Stimulated activated naive CD4-positive, alpha-beta T cell (primary cell): ENCODE data around the gene TNNT2.

Experiments
- DNase-seq, 6 experiments: peaks; one replicate each; lab custom pipeline; 2025; lab: John Stamatoyannopoulos, UW

Gene TNNT2

DNA sequence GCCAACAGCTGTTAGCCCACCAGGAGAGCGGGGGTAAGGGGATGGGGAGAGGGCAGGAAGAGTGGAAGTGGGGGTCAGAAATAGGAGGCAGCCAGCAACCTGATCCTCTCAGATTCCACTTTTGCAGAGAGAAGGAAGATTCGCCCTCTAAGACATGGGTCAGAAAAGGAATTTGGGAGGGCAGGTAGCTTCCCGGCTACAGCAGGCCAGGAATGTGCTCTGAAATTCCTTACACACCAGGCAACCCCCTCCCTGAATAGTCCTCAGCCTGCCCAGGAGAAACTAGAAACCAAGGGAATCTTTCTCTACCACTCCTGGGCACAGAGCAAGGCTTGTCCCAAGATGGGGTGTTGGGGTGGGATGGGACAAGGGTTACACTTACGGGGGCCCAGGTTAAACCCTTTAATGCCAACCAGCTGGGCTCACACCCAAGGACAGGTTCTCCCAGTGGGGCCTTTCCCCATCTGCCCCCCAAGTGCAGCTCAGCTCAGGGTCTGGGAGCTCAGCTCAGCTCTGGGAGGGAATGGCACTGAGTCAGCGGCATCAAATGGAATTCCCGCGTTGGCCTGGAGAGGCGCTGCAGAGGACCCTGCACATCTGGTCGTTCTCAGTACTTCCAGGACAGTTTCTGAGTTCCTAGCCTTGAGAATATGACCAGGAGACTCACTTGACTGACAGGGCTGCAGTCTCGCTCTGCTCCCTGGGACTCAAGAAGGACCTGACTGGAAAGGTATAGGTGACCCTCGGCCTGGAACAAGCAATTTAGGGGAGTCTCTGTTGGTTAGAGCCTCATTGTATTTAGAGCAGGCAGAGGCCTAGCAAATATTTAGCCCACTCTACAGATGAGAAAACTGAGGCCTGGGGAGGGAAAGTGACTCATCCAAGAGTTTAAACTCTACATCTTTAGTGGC is 761 bp downstream of the TNNT2 start:
- DNase-seq = no peak

GRCh38 chr1:201376107-201376463 is 1.4 kb downstream of the TNNT2 start:
- no peak for DNase-seq

DNA sequence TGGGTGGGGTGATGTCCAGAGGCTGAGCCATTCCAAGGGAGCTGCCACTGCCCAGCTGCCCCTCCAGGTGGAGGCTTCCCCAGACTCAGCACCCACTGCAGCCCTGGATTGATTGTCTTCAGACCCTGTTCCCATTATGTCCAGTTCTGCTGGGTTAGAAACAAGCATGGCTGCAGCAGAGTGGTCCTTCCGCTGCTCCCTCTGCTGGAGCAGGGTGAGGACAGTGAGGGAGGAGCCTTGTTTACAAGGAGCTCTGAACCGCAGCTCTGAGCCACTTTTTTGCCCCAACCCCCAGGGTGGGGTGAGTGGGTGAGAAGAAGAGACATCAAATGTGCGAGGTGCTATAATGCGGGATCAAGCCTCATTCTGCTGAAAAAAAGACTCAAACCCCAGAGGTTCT is 2.3 kb downstream of the TNNT2 start:
- DNase-seq = no peak

DNA sequence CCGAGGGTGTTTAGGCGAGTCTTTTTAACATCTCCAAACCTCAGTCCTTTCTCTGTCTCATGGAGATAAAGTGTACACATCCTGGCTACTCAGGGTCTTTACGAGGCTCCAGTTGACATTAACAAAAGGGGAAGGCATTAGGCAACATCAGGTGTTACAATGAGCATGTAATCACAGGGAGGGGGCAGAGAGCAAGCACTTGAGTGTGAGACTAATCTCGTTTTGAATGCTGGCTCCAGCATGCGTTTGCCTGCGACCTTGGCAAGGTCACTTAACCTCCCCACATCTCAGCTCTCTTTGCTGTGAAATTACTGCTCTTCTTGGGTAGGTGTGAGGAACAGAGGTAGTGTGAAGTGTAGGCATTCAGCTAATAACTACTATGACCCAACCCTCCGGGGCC is 3.1 kb downstream of the TNNT2 start:
- DNase-seq = no peak

DNA sequence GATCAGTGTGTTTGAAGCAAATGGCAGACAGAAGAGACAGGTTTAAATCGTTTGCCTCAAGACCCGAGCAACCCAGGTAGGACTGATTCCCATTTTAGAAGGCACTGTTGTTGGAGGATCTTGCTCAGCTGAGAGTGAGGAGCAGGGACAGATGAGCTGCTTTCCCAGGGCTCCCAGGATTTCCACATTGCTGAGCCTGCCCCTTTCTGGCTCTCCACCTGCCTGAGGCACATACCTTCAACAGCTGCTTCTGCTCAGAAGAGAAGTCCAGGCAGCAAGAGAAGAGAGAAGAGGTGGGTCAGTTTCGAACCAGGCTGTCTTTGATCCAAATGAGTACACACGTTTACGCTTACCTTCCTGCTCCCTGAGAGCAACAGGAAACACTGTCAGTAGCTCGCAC is 5.7 kb downstream of the TNNT2 start:
- DNase-seq = no peak

DNA sequence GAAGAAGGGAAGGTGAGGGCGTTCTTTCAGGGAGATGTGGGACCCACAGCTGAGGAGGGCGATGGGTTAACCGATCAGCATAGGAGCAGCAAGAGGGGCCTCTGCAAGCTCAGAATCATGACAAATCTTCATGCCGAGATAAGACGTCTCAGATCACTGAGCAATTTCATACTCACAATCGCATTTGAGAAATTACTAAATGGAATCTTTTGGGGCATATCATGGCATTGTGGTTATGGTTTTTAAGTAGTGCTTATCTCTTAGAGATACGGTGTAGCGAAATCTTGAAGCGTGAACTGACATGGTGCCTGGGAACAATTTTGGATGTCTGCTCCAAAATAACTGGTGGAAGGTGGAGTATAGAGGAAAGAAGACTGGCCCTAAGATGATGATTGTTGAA is 6.2 kb downstream of the TNNT2 start:
- DNase-seq = no peak

DNA sequence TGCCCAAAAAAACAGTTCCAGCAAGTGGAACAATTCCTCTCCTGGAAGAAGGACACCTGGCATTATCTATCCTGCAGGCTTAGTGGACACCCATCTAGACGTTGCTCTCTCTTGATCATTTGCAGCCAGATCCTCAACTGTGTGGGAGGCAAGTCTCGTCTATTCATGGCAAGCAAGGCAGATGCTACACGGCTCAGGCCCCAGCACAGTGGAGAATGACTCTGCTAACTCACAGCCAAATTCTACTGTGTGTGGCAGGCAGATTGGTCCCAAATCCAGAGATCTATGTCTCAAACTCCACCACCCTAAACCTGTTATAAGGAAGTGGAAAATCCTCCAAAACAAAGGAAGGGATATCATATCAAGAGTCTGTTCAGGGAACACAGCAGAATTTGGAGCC is 7.0 kb downstream of the TNNT2 start:
- DNase-seq = no peak

- no peak for DNase-seq
Measured at GRCh38 chr1:201369209-201369608, 8.3 kb downstream of the TNNT2 start.

- DNase-seq = no peak
Measured at GRCh38 chr1:201366696-201367095, 10.8 kb downstream of the TNNT2 start.

DNA sequence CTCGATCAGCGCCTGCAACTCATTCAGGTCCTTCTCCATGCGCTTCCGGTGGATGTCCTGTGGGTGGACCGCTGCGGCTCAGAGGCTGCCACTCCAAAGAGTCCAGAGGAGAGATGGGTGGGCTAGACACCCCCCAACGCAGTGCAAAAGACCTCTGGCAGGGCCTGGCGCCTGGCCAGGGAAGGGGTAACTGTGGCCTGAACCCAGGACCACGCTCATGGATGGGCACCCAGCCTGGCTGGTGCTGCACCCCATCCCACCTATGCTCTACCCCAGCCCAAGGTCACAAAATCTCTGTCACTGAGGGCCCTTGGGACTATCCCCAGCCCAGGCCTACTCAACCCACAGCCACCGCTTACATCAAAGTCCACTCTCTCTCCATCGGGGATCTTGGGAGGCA is 12.2 kb downstream of the TNNT2 start:
- DNase-seq = no peak

- DNase-seq = no peak
Measured at GRCh38 chr1:201364808-201365105, 12.7 kb downstream of the TNNT2 start.

DNA sequence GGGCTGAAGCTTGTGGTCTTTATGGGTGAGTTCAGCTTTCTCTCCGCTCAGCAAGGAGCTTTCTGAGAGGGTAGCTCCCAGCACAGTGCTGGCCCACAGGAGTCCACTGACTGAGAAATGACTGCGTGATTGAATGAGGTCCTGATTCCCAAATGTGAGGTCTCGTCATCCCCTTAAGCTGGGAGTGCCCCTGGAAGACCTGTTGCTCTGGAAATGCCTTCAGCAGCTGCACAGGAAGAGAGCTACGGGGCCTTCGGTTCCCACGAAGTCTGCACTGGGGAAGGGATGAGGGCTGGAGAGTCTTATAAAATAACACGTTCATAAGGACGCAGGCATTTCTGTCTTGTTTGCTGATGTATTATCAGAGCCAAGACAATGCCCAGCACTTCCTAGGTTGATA is 14.0 kb downstream of the TNNT2 start:
- no peak for DNase-seq

DNA sequence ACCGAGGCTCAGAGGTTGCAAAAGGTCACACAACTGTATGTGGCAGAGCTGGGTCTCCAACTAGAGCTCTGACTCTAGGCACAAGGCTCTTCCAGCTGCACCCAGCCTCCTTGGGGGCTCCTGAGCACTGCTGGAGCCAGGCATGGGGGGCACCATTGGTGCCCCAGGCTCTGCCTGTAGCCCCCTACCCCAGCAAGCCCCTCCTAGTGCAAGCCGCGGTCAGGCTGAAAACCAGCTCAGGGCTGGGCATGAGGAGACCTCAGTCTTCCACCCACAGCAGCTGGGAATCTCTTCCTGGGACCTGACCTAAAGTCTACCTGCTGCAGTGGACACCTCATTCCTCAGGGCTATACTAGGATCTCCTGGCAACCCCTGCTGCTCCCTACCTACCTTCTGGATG is 14.6 kb downstream of the TNNT2 start:
- DNase-seq = no peak

DNA sequence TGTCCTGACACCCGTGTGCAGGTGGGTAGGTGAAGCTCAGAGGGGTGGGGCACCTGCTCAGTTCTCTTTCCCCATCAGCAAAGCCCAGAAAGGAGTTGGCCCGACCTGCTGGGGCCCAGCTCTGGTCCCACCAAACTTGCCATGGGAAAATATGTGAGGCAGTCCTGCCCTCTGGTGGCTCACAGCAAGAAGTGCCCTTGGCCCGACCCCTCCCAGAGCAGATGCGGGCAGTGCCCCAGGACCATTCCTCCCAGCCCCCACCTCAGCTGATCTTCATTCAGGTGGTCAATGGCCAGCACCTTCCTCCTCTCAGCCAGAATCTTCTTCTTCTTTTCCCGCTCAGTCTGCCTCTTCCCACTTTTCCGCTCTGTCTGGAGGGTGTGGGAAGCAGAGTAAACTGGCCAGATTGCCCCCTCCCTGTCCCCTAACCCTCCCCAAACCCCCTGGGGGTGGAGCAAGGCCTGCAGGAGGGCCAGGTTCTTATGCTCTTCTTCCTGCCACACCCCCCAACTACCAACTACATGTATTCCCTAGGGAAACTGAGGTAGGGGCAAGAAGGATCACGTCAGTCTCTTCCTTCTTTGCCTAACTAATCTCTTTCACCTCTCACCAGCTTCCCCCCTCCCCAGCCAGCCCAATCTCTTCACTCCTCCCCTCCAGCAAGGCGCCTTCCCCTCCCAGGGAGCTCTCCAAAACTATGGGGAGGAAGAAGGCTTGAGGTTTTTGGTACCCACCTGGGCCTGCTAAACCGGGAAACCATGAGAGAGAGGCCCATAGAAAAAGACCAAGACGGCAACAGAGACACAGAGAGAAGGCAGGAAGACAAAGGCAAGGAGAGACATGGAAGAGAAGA is 15.6 kb downstream of the TNNT2 start:
- no peak for DNase-seq

GRCh38 chr1:201360901-201361651 is 16.4 kb downstream of the TNNT2 start:
- no peak for DNase-seq

DNA sequence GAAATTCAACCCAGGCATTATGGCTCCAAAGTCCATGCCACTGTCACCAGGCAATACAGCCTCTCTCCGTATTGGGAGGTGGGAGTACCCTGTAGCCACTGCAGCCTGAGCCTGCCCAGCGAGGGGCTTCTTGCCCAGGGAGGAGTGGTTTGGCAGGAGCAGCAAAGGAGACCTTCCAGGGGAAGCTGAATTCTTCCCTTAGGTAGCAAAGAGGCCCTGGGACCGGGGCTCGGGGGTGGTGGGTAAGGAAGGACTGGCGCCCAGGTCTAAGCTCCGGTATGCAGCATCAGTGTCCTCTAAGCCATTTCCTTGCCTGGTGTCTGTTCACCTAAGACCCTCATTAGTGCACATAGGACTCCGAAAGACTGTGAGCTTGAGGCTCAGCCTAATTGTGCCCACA is 17.0 kb downstream of the TNNT2 start:
- DNase-seq = no peak

- no peak for DNase-seq
Measured at GRCh38 chr1:201359873-201360210, 17.6 kb downstream of the TNNT2 start.

DNA sequence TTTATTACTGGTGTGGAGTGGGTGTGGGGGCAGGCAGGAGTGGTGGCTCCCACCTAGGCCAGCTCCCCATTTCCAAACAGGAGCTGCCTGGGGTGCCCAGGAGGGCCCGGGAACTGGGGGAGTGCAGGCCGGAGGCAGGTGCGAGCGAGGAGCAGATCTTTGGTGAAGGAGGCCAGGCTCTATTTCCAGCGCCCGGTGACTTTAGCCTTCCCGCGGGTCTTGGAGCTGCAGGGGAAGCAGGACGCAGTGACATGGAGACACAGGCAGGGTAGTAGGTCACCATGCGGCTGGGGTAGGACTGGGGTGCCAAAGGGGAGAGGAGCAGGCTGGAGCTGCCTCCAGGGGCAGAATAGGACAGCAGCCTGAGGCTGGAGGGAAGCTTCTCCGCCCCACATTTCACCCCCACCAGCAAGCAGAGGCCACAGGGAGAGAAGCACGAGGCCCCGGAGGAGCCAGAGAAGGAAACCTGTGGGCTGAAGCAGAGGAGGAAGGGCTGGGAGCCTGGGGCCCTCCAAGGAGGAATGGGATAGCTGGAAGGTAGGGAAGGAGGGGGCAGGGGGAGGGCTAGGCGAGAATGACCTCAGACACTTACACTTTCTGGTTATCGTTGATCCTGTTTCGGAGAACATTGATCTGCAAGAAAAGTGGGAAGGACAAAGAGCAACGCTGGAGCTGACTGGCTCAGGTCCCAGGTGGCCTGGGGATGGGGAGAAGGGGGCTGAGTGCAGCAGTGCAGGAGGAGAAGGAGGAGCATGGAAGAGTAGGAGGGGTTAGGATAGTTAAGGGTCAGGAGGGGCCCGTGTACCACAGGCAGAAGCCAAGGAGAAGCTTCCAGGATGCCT is 18.2 kb downstream of the TNNT2 start:
- no peak for DNase-seq

GRCh38 chr1:201358596-201358995 is 18.9 kb downstream of the TNNT2 start:
- no peak for DNase-seq

GRCh38 chr1:201357636-201358348 is 19.7 kb downstream of the TNNT2 start:
- no peak for DNase-seq

DNA sequence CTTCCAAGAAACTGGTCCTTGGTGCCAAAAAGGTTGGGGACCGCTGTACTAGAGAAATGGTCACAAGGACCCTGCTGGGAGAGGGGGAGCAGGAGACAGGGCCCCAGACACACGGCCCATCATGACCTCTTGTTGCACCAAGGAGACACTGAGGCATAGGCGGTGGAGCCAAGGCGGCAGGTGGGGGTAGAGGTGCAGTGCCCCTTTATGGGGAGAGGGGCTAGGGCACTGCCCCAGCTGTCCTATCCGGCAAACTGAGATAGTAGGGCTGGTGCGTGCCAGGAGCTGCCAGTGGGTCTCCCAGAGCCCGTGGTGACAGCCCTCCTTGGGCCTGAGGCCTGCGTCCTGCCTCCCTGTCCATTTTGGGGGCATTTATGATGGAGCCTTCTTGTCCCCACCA is 20.3 kb downstream of the TNNT2 start:
- DNase-seq = no peak
